Progenitor cell of endocrine pancreas (in vitro differentiated cells): Measurements from ENCODE around the gene SMYD5. TPM values are rescaled to one million over a fixed set of nuclear protein-coding genes. Genes with fewer than 3 reads are reported as not detected.

ENCODE experiments used
- DNase-seq: peaks from one replicate; pipeline ENCODE4 v3.0.0; 2021; ENCODE audit warnings: low spot score; ENCODE audit not compliant: unreplicated experiment
- H3K27ac Mint-ChIP-seq: 2 replicates; pipeline ENCODE4 v1.8.0; 2021; ENCODE audit warnings: mild to moderate bottlenecking, moderate library complexity, mixed read lengths
- H3K27me3 Mint-ChIP-seq: 2 replicates; pipeline ENCODE4 v1.8.0; 2021; ENCODE audit warnings: mixed read lengths
- H3K36me3 Mint-ChIP-seq: 2 replicates; pipeline ENCODE4 v1.8.0; 2022; ENCODE audit warnings: mixed read lengths; ENCODE audit not compliant: insufficient read depth
- H3K4me1 Mint-ChIP-seq: 2 replicates; pipeline ENCODE4 v1.8.0; 2021; ENCODE audit warnings: low read depth, mixed read lengths
- H3K4me3 Mint-ChIP-seq: 2 replicates; pipeline ENCODE4 v1.8.0; 2021; ENCODE audit warnings: low read depth, mild to moderate bottlenecking, moderate library complexity, mixed read lengths
- H3K9me3 Mint-ChIP-seq: 2 replicates; pipeline ENCODE4 v1.8.0; 2021; ENCODE audit warnings: low read depth, mixed read lengths
- total RNA-seq: library from RNA; stranded (reverse); gene quantifications from 2 replicates; pipeline ENCODE4 v1.2.1, GENCODE V29; 2021
- TF ChIP-seq, protein P1 (sequence below): fragments of 200-600 bp; sonication (generic); IDR thresholded peaks from one replicate; pipeline ENCODE4 v1.5.0; 2021; ENCODE audit warnings: antibody characterized with exemption, mild to moderate bottlenecking; ENCODE audit not compliant: unreplicated experiment

SMYD5 gene
- total RNA-seq, 1 donor from 2014 or later, result 30.2 TPM

DNA sequence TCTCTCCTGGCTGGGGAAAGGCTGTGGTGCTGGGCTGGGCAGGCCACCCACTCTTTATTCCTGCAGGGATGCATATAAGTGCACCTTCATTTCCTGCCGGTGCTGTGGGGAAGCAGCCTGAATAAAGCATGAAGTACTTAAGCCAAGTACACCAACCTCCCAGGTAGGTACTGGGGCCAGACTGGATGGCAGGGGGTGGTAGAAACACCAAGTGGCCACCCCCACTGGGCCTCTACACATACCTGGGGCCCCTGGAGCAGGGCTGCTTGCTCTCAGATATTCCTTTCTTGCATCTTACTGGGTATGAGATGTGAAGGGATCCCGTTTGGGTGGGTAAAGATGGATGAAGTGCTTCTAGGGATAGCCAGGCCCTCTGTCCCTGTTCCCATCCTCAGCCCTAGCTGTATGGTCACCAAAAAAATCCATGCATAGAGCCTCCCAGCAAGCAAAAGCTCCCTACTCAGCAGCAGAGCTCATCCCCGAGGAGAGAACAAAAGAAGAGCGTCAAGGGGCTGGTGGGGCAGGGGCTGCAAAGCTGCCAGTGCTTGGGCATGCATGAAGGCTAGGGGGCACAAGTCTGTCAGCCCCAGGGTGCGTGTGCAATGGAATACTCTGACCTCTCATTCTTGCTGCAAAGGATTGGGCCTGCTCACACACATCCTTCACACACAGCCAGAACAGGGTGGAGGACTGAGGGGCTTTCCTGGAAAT, 42.0 kb downstream of the SMYD5 start:
- TF ChIP-seq, protein P1, sequence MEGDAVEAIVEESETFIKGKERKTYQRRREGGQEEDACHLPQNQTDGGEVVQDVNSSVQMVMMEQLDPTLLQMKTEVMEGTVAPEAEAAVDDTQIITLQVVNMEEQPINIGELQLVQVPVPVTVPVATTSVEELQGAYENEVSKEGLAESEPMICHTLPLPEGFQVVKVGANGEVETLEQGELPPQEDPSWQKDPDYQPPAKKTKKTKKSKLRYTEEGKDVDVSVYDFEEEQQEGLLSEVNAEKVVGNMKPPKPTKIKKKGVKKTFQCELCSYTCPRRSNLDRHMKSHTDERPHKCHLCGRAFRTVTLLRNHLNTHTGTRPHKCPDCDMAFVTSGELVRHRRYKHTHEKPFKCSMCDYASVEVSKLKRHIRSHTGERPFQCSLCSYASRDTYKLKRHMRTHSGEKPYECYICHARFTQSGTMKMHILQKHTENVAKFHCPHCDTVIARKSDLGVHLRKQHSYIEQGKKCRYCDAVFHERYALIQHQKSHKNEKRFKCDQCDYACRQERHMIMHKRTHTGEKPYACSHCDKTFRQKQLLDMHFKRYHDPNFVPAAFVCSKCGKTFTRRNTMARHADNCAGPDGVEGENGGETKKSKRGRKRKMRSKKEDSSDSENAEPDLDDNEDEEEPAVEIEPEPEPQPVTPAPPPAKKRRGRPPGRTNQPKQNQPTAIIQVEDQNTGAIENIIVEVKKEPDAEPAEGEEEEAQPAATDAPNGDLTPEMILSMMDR, result no peak
- H3K4me1 Mint-ChIP-seq, result no peaks in the 10 kb centered on the region
- peak overlapping the region; percentile 30 for H3K27ac Mint-ChIP-seq
- H3K27me3 Mint-ChIP-seq, result no peaks in the 10 kb centered on the region
- H3K36me3 Mint-ChIP-seq, result peaks cover under 1% of the 10 kb centered on the region
- no peaks in the 10 kb centered on the region for H3K9me3 Mint-ChIP-seq
- no peak for DNase-seq
- no peak overlapping the region for H3K4me3 Mint-ChIP-seq

DNA sequence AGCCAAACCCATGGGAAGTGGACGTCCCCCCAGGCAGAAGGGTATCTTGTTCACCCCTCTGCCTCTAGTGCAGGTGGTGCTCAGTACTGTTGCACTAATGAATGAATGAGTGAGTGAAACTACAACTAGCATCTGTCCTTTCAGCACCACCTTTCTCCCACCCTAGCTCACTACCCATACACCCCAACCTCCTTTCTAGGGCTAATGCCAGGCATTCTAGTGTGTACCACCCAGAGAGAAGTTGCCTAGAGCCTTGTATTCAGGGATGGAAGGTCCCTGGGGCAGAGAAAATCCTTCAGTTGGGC, 42.5 kb downstream of the SMYD5 start:
- TF ChIP-seq, protein P1, result no peak
- no peaks in the 10 kb centered on the region for H3K36me3 Mint-ChIP-seq

DNA sequence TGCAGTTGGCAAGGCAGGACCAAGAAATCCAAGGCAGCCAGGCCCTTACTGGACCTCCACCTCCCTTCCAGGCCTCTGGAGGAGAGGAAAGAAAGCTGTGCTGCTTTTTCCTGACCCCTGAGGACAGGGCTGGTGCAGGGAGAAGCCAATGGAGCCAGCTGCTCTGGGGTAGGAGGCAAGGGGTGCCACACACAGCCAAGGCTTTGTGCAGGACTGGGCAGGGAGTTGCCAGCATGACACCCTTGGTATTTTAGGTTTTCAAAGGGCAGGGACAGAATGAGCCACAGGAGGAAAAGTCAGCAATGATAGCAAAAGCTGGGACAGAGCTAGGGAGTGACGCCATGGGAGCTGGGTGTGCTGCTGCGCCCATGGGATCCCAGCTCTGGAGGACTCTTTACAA, 43.0 kb downstream of the SMYD5 start:
- DNase-seq, result no peak
- H3K36me3 Mint-ChIP-seq, result no peaks in the 10 kb centered on the region
- no peaks in the 10 kb centered on the region for H3K9me3 Mint-ChIP-seq
- no peaks in the 10 kb centered on the region for H3K4me1 Mint-ChIP-seq
- TF ChIP-seq, protein P1, result no peak
- no peaks in the 10 kb centered on the region for H3K27me3 Mint-ChIP-seq
- peak overlapping the region; percentile 29 for H3K27ac Mint-ChIP-seq
- H3K4me3 Mint-ChIP-seq, result no peak overlapping the region

More for the DNA sequence above, 42.5 kb downstream of the SMYD5 start:
- no peak for DNase-seq
- Mint-ChIP-seq H3K27ac (peak overlapping the region; percentile 30), H3K27me3 (no peaks in the 10 kb centered on the region), H3K9me3 (no peaks in the 10 kb centered on the region), H3K4me3 (no peak overlapping the region), H3K4me1 (no peaks in the 10 kb centered on the region)

DNA sequence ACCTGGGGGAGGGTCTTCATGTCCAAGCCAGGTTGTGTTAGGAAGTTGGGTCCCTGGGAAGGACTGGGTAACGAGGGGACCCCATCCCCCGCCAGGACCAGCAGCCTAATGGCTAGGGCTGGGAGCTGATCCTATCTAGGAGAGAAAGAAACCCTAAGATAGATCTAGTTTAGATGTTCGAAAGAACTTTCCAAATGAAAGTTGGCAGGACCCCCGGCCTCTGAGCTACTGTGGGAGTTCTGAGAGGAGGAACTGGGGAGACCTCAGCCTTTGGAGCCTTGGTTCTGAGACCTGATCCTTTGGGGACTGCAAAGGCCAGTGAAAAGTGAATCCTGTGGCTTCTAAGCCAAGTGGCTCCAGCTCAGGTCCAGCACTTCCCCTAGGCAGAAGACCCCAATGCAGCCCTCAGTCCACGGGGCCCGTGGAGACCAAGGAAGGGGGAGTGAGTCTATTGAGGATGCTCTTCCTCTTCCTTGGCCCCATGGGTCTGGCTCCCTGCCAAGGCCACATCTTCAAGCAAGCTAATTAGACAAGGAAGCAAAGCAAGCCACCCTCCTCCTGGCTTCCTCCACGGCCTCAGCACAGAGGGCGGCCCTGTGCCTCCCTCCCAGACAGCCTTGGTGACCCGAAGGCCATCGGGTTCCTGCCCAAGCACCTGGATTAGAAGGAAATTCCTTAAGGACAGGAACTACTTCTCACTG, 43.5 kb downstream of the SMYD5 start:
- Mint-ChIP-seq H3K4me1 (no peaks in the 10 kb centered on the region), H3K27me3 (no peaks in the 10 kb centered on the region), H3K36me3 (no peaks in the 10 kb centered on the region), H3K9me3 (no peaks in the 10 kb centered on the region), H3K4me3 (no peak overlapping the region), H3K27ac (no peak overlapping the region)
- TF ChIP-seq, protein P1, result no peak
- DNase-seq, result no peak

DNA sequence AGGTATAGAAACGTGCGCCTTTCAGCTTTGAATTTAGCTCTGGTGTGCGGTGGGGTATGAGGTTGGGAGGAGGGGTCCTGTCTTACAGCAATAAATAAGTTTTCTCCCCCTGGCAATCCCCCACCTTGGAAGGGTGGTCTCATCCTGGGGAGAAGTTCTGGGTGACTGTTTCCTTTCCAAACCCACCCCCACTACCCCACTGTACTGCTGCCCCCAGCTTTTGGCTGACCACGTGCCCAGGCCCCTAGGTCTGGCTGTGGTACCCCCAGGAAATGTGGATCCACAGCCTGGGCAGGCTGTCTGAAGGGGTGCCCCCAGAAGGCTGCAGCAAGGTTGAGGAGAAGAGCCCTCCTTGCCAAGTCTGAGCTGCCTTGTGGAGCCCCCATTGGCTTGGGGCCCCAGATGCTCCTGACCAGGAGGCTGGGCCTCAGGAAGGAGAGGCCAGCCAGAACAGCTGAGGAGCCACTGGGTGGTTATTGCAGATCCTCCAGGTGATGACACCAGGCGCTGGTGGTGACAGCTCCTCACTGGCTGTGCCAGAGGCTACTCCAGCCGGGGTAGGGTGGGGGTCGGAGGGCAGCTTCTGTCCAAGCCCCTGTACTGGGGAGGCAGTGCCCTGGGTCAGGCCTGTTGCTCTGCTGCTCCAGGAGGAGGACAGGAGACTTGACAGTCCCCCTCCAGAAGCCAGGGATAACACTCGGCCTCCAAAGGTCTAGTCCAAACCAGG, 44.3 kb downstream of the SMYD5 start:
- no peaks in the 10 kb centered on the region for H3K9me3 Mint-ChIP-seq
- no peaks in the 10 kb centered on the region for H3K27me3 Mint-ChIP-seq
- TF ChIP-seq, protein P1, result no peak
- no peak overlapping the region for H3K27ac Mint-ChIP-seq
- H3K4me3 Mint-ChIP-seq, result no peak overlapping the region
- no peaks in the 10 kb centered on the region for H3K36me3 Mint-ChIP-seq
- H3K4me1 Mint-ChIP-seq, result no peaks in the 10 kb centered on the region
- DNase-seq, result no peak
